Loucy (cell line): Measurements from ENCODE around the gene ACSL5.
"Not testable (repeated sequence)": the region's sequence is repeated elsewhere in the genome, so short reads cannot be mapped to it uniquely, and the experiment has no call there.

Experiments used
- H2AFZ ChIP-seq: fragments of 200-600 bp; sonication (generic); 2 replicates; pipeline ENCODE4 v1.6.0; 2016; ENCODE audit warnings: antibody characterized with exemption, mild to moderate bottlenecking, low read length, moderate library complexity
- H3F3A ChIP-seq: fragments of 200-600 bp; 2 replicates; pipeline ENCODE4 v1.6.0; 2016; ENCODE audit warnings: antibody characterized with exemption, low read depth, mild to moderate bottlenecking
- H3K27me3 ChIP-seq: fragments of 200-600 bp; sonication (generic); 2 replicates; pipeline ENCODE4 v1.6.1; 2014; ENCODE audit warnings: low read length, mild to moderate bottlenecking; ENCODE audit not compliant: insufficient read depth, poor library complexity, severe bottlenecking
- H3K36me3 ChIP-seq: fragments of 200-600 bp; sonication (generic); 2 replicates; pipeline ENCODE4 v1.6.1; 2016; ENCODE audit warnings: low read length; ENCODE audit not compliant: insufficient read depth
- H3K4me1 ChIP-seq: fragments of 200-600 bp; sonication (generic); 2 replicates; pipeline ENCODE4 v1.5.1; 2014; ENCODE audit warnings: low read length, mild to moderate bottlenecking; ENCODE audit not compliant: insufficient read depth, poor library complexity, severe bottlenecking
- H3K4me2 ChIP-seq: fragments of 200-600 bp; sonication (generic); 2 replicates; pipeline ENCODE4 v1.6.0; 2014; ENCODE audit warnings: antibody characterized with exemption, low read length, low read depth, mild to moderate bottlenecking; ENCODE audit not compliant: poor library complexity, severe bottlenecking
- H3K4me3 ChIP-seq: fragments of 200-600 bp; sonication (generic); 2 replicates; pipeline ENCODE4 v1.5.1; 2014; ENCODE audit warnings: low read length, mild to moderate bottlenecking, mixed read lengths; ENCODE audit not compliant: poor library complexity, severe bottlenecking
- H3K79me2 ChIP-seq: fragments of 200-600 bp; sonication (generic); 2 replicates; pipeline ENCODE4 v1.6.1; 2014; ENCODE audit warnings: low read length; ENCODE audit not compliant: insufficient read depth
- H3K9ac ChIP-seq: fragments of 200-600 bp; sonication (generic); 2 replicates; pipeline ENCODE4 v1.6.0; 2014; ENCODE audit warnings: mild to moderate bottlenecking, low read depth, low read length, moderate library complexity; ENCODE audit not compliant: poor library complexity, severe bottlenecking
- H3K9me2 ChIP-seq: fragments of 200-600 bp; sonication (generic); replicated peaks from 2 replicates; pipeline ENCODE4 v1.6.1; 2016; ENCODE audit warnings: low read depth, low read length, mixed read lengths
- H3K9me3 ChIP-seq: fragments of 200-600 bp; sonication (generic); 2 replicates; pipeline ENCODE4 v1.6.1; 2014; ENCODE audit warnings: mild to moderate bottlenecking, antibody characterized with exemption, low read length, low read depth; ENCODE audit not compliant: insufficient read depth
- H4K20me1 ChIP-seq: fragments of 200-600 bp; sonication (generic); 2 replicates; pipeline ENCODE4 v1.6.0; 2014; ENCODE audit warnings: antibody characterized with exemption, low read length, mild to moderate bottlenecking; ENCODE audit not compliant: insufficient read depth, poor library complexity, severe bottlenecking
- CTCF ChIP-seq: fragments of 200-600 bp; sonication (generic); conservative IDR thresholded peaks from 2 replicates; pipeline ENCODE4 v1.5.1; 2014; ENCODE audit warnings: mild to moderate bottlenecking, antibody characterized with exemption, low read length
- EZH2phosphoT487 ChIP-seq: fragments of 200-600 bp; IDR thresholded peaks from 2 replicates; pipeline ENCODE4 v1.6.1; 2018; ENCODE audit warnings: antibody characterized with exemption, mild to moderate bottlenecking, moderate library complexity, borderline replicate concordance

ACSL5 gene

DNA sequence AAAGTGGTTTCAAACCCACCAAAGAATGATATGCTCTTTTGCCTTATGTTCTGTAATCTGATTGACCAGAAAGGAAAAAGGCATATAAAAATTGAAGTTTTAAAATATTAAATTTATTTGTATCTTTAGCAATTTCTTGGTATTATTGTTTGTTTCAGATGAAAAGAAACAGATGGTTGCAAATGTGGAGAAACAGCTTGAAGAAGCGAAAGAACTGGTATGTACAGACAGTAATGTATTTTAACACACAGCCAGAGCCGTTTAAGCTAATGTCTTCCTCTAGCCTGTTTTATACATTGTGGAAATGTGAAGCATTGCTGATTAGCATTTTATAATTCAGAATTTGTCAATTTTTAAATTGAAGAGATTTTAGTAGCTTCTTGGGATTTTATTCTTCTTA, 86.5 kb downstream of the ACSL5 start:
- Histone ChIP-seq H3K9me3 (no peaks in the 10 kb centered on the region), H3K9ac (no peak overlapping the region), H3K9me2 (no peaks in the 10 kb centered on the region), H3K4me2 (no peak overlapping the region), H3K4me3 (no peak overlapping the region), H3F3A (no peaks in the 10 kb centered on the region), H3K36me3 (peaks cover 13% of the 10 kb centered on the region; the same call in 1 of the 2 replicates), H2AFZ (no peak overlapping the region), H3K4me1 (no peaks in the 10 kb centered on the region), H4K20me1 (no peaks in the 10 kb centered on the region), H3K79me2 (no peaks in the 10 kb centered on the region), H3K27me3 (no peaks in the 10 kb centered on the region)
- TF ChIP-seq CTCF, result no peak
- TF ChIP-seq EZH2phosphoT487, result no peak

GRCh38 chr10:112461029-112461887, 87.3 kb downstream of the ACSL5 start:
- no peak overlapping the region for H3K9ac ChIP-seq
- TF ChIP-seq EZH2phosphoT487, result no peak
- no peak for TF ChIP-seq CTCF
- no peaks in the 10 kb centered on the region for H4K20me1 ChIP-seq
- no peak overlapping the region for H2AFZ ChIP-seq
- no peak overlapping the region for H3K4me2 ChIP-seq
- peaks cover 21% of the 10 kb centered on the region; the same call in 1 of the 2 replicates for H3K36me3 ChIP-seq
- no peaks in the 10 kb centered on the region for H3K27me3 ChIP-seq
- no peaks in the 10 kb centered on the region for H3K4me1 ChIP-seq
- no peaks in the 10 kb centered on the region for H3K79me2 ChIP-seq
- no peak overlapping the region for H3K4me3 ChIP-seq
- H3K9me2 ChIP-seq, result no peaks in the 10 kb centered on the region
- no peaks in the 10 kb centered on the region for H3F3A ChIP-seq
- H3K9me3 ChIP-seq, result no peaks in the 10 kb centered on the region

DNA sequence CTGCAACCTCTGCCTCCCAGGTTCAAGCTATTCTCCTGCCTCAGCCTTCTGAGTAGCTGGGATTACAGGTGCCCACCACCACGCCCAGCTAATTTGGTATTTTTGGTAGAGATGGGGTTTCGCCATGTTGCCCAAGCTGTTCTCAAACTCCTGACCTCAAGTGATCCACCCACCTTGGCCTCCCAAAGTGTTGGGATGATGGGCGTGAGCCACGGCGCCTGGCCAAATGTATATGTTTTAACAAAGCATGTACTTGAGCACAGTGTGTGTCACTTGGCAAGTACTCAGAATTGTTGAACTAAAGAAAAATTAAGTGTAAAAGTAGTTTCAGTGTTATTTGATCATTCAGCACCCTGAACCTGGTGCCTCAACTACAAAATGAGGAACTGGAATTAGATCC, 90.2 kb downstream of the ACSL5 start:
- H3K4me3 ChIP-seq, H3F3A ChIP-seq, H4K20me1 ChIP-seq, H3K79me2 ChIP-seq, H3K9ac ChIP-seq, H3K9me2 ChIP-seq, H3K27me3 ChIP-seq, H3K4me2 ChIP-seq, H3K9me3 ChIP-seq, H3K4me1 ChIP-seq, H2AFZ ChIP-seq: not testable (repeated sequence)
- peaks cover 45% of the 10 kb centered on the region; the same call in 1 of the 2 replicates for H3K36me3 ChIP-seq
